ENCODE results near the gene ARSG.

Gene ARSG

DNA sequence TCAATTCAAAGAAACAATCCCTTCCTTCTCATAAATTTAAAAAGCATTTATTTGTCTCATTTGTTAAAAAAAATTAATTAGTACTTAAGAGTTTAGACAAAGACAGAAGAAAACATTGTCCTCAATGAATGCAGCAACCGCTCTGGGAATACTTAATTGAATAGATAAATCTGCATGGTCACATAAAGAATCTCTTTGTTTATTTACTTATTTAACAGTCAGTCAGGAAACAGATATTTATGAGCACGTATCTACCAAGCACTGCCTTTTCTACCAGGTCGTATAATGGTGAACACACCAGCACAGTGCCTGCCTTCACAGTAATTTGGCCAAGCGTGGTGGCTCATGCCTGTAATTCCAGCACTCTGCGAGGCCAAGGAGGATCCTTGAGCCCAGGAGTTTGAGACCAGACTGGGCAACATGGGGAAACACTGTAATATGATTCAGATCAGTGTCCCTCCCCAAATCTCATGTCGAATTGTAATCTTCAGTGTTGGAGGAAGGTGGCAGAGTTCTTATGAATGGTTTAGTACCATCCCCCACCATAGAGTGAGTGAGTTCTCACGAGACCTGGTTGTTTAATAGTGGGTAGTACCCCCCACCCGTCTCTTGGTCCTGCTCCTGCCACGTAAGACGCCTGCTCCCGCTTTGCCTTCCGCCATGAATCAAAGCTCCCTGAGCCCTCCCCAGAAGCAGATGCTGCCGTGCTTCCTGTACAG is 157.9 kb downstream of the ARSG start:
- no peak for DNase-seq (ENCODE audit: low read depth)
- no peak overlapping the region for H3K4me3 ChIP-seq (ENCODE audit: low read depth, low read length)
- TF ChIP-seq CTCF (IDR thresholded peaks at IDR 0.05; ENCODE audit: low read depth, low read length) (no peak), POLR2A (IDR thresholded peaks at IDR 0.05; ENCODE audit: extremely low read depth, insufficient read length) (no peak), MYC (IDR thresholded peaks at IDR 0.05; ENCODE audit: low read depth, low read length) (no peak), MAX (IDR thresholded peaks at IDR 0.05; ENCODE audit: low read depth, low read length) (no peak)

- no peak for DNase-seq (ENCODE audit: low read depth)
- TF ChIP-seq MYC (IDR thresholded peaks at IDR 0.05; ENCODE audit: low read depth, low read length) = no peak
- TF ChIP-seq MAX (IDR thresholded peaks at IDR 0.05; ENCODE audit: low read depth, low read length) = no peak
- no peak for TF ChIP-seq POLR2A (IDR thresholded peaks at IDR 0.05; ENCODE audit: extremely low read depth, insufficient read length)
- no peak for TF ChIP-seq CTCF (IDR thresholded peaks at IDR 0.05; ENCODE audit: low read depth, low read length)
- no peak overlapping the region for H3K4me3 ChIP-seq (ENCODE audit: low read depth, low read length)
These were observed 159.1 kb downstream of the ARSG start for GRCh38 chr17:68450391-68450790.

GRCh38 chr17:68450801-68451200 is 159.5 kb downstream of the ARSG start:
- TF ChIP-seq CTCF (IDR thresholded peaks at IDR 0.05; ENCODE audit: low read depth, low read length) (no peak), MAX (IDR thresholded peaks at IDR 0.05; ENCODE audit: low read depth, low read length) (no peak), POLR2A (IDR thresholded peaks at IDR 0.05; ENCODE audit: extremely low read depth, insufficient read length) (no peak), MYC (IDR thresholded peaks at IDR 0.05; ENCODE audit: low read depth, low read length) (no peak)
- DNase-seq (ENCODE audit: low read depth) = no peak
- no peak overlapping the region for H3K4me3 ChIP-seq (ENCODE audit: low read depth, low read length)

DNA sequence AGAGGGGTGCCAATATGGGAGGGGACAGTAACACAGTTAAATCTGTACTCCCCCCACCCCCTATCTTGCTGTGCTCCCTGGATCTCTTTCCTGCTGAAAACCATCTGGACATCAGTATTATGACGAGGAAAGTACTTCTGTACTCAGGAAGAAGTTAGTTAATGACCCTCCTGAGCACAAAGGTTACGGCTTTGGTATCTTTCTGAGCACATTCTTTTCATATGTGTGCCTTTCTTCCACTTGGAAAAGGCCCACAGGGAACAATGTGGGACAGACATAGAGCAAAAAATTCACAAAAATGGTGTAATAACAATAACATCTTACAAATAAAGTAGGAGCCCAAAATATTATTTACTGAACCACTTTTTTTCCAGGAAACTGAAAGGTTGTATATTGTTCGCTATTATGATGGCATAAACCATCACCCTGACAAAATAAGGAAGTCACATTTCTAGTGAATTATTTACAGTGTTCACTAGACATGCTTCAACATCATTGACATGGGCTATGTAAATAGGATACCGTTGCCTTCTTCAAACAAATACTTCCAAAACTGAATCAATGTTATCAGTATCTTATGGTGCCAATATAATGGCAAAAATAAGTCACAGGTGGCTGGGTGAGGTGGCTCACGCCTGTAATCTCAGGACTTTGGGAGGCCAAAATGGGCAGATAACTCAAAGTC is 160.5 kb downstream of the ARSG start:
- H3K4me3 ChIP-seq (ENCODE audit: low read depth, low read length) = no peak overlapping the region
- no peak for DNase-seq (ENCODE audit: low read depth)
- TF ChIP-seq MYC (IDR thresholded peaks at IDR 0.05; ENCODE audit: low read depth, low read length) = no peak

DNA sequence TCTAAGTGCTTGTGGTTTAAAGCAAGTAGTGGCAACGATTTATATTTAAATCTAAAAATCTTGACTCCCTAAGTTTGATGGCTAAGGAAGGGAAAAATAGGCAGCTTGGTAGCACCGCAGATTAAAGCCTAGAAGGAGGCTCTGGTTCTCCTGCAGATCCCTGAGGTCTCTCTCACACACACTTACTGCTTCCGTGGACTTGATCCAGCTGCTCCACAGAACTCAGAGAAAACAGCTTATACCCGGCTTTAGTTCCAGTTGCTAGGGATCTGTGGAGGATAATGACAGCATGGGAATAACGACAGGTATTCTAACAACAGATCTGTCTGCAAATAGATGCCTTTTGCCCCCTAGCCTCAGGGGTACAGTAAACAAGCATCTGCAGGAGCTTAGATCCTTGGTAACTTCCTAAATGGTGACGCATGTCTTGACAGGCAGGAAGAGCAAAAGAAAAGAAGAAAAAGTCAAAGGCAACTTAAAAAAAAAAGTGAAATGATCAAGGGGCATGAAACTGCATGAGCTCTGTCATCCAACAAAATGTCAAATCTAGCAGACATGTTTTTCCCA is 161.5 kb downstream of the ARSG start:
- no peak for DNase-seq (ENCODE audit: low read depth)
- H3K4me3 ChIP-seq (ENCODE audit: low read depth, low read length) = no peak overlapping the region
- TF ChIP-seq MAX (IDR thresholded peaks at IDR 0.05; ENCODE audit: low read depth, low read length) (no peak), CTCF (IDR thresholded peaks at IDR 0.05; ENCODE audit: low read depth, low read length) (no peak), MYC (IDR thresholded peaks at IDR 0.05; ENCODE audit: low read depth, low read length) (no peak), POLR2A (IDR thresholded peaks at IDR 0.05; ENCODE audit: extremely low read depth, insufficient read length) (no peak)

DNA sequence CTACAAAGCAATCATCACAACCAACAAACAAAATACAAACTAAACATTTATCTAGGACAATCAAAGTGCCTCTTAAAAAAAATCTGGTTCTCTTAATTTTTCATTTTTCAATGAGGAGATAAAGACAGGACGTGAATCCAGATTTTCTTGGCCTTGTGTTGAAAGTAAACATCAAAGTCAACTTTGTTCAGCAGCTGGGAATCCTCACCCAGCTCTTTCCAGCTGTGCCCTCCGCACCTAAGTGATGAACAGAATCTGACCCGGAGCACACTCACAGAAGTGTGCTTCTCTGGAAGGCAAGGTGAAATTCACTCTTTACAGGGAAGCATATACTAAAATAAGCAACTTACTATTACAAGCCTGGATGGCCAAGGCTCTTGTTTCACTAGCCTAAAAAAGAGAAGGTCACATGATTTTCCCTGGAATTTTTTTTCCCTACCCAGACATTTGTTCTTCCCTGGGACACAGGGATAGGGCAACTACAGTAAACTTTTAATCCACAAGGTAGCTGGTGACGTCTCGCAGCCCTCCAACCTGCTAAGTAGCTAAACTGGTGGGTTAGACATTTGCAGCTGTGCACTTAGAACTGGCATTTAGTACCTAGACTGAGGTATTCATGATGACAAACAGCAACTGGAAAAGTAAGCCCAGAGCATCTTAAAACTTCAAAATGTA is 162.8 kb downstream of the ARSG start:
- DNase-seq (ENCODE audit: low read depth) = no peak
- H3K4me3 ChIP-seq (ENCODE audit: low read depth, low read length) = no peak overlapping the region
- TF ChIP-seq CTCF (IDR thresholded peaks at IDR 0.05; ENCODE audit: low read depth, low read length) (no peak), POLR2A (IDR thresholded peaks at IDR 0.05; ENCODE audit: extremely low read depth, insufficient read length) (no peak), MYC (IDR thresholded peaks at IDR 0.05; ENCODE audit: low read depth, low read length) (no peak), MAX (IDR thresholded peaks at IDR 0.05; ENCODE audit: low read depth, low read length) (no peak)
